Forelimb muscle (tissue), 1 donor: ENCODE results near the gene TTLL4. TPM values are rescaled to one million over a fixed set of nuclear protein-coding genes. Genes with fewer than 3 reads are reported as not detected.
"Not testable (repeated sequence)": the region's sequence is repeated elsewhere in the genome, so short reads cannot be mapped to it uniquely, and the experiment has no call there.

ENCODE experiments used
- DNase-seq: peaks from one replicate; pipeline ENCODE4 v3.0.0-alpha.2; 2013; ENCODE audit warnings: low read depth
- polyA plus RNA-seq: library from polyadenylated mRNA; unstranded; fragments of 120-200 nt; gene quantifications from one replicate; pipeline ENCODE4 v1.2.1, GENCODE V29; 2013; ENCODE audit not compliant: insufficient read length

TTLL4 gene, protein sequence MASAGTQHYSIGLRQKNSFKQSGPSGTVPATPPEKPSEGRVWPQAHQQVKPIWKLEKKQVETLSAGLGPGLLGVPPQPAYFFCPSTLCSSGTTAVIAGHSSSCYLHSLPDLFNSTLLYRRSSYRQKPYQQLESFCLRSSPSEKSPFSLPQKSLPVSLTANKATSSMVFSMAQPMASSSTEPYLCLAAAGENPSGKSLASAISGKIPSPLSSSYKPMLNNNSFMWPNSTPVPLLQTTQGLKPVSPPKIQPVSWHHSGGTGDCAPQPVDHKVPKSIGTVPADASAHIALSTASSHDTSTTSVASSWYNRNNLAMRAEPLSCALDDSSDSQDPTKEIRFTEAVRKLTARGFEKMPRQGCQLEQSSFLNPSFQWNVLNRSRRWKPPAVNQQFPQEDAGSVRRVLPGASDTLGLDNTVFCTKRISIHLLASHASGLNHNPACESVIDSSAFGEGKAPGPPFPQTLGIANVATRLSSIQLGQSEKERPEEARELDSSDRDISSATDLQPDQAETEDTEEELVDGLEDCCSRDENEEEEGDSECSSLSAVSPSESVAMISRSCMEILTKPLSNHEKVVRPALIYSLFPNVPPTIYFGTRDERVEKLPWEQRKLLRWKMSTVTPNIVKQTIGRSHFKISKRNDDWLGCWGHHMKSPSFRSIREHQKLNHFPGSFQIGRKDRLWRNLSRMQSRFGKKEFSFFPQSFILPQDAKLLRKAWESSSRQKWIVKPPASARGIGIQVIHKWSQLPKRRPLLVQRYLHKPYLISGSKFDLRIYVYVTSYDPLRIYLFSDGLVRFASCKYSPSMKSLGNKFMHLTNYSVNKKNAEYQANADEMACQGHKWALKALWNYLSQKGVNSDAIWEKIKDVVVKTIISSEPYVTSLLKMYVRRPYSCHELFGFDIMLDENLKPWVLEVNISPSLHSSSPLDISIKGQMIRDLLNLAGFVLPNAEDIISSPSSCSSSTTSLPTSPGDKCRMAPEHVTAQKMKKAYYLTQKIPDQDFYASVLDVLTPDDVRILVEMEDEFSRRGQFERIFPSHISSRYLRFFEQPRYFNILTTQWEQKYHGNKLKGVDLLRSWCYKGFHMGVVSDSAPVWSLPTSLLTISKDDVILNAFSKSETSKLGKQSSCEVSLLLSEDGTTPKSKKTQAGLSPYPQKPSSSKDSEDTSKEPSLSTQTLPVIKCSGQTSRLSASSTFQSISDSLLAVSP
- polyA plus RNA-seq, result 26.5 TPM

GRCh38 chr2:218710687-218711549 lies at the start of gene TTLL4:
Gene TTLL4 (plus strand): TSS chr2:218710835. CDS start chr2:218737677, 26,842 bp downstream.
- peak; percentile 85 for DNase-seq

DNA sequence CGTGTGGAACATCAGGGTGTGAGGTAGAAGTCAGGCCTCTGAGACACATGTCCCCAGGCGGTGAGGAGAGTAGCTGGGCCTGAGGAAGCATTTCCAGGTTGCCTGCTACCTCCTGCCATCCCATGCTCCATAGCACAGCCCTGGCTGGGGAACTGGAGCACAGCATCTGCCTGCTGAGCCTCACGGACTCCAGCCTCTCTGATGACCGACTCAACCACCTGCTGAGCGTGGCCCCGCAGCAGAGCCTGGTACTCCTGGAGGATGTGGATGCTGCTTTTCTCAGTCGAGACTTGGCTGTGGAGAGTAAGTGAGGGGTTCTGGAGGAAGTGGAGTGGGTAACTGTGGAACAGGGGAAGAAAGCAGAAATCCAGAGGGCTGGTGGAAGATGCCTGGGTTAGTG lies 48.3 kb upstream of the TTLL4 start:
- no peak for DNase-seq

GRCh38 chr2:218662827-218663226 lies 47.8 kb upstream of the TTLL4 start:
- DNase-seq, result no peak

- no peak for DNase-seq
Observed at GRCh38 chr2:218663901-218664300, 46.7 kb upstream of the TTLL4 start.

DNA sequence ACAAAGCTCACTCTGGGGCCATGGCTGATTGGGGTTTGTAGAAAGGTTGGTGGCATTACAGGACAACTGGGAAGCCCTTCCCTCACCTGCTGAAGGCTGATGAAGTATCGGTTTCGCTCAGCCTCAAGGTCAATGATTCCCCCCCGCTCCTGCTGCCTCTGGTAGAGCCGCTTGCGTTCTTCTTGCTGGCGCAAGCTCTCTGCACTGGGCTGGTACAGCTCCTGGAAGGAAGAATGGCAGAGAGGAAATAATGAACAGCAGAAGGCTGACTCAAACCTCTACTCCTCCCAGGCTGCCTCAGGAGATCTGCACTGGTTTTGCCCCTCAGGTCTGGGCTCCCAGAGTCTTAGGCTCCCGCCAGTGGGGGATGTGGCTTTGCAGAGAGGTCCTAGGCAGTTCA lies 46.0 kb upstream of the TTLL4 start:
- no peak for DNase-seq

DNA sequence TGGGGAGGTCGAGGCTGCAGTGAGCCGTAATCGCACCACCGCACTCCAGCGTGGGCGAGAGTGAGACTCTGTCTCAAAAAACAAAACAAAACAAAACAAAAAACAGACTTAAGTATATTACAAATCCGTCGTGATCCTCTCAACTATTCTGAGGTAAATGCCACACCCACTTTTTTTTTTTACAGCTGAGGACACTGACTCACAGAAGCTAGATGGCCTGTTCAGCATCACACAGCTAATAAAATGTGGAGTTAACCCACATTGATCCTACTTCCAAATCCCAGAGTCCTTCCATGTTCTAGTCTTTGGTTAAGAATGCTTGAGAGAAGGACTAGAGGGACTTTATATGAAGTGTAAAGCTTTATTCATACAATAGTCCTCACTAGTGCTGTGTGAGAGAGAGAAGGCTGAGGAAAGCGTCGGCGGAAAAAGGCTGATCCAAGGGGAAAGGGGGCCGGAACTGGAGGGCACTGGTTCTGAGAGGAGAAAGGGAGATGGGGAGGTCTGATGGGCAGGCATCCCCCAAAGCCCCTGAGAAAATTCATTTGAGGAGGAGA lies 39.5 kb upstream of the TTLL4 start:
- no peak for DNase-seq

GRCh38 chr2:218671654-218672566 lies 38.7 kb upstream of the TTLL4 start, which contains the start of the genes RNF25 and STK36:
Gene RNF25 (minus strand): TSS chr2:218672002. CDS start chr2:218671970, 32 bp downstream.
Gene STK36 (plus strand): TSS chr2:218672086. CDS start chr2:218672830, 744 bp downstream.
- DNase-seq, result peak; percentile 63

DNA sequence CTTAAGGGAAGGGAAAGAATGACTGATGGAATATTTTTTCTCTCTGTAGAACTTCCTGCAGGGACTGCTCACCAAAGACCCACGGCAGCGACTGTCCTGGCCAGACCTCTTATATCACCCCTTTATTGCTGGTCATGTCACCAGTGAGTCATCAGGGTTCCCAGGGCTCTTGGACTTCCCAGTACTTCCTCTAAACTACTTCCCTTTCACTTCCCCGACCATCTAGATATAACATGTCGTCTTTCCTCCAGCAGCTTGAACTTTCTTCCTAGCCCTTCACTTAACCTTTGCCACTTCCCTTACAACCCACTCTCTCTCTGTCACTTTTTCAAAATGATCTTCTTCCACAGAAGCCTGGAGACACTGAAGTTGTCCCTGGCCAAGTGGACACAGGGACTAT lies 31.5 kb upstream of the TTLL4 start:
- no peak for DNase-seq

DNA sequence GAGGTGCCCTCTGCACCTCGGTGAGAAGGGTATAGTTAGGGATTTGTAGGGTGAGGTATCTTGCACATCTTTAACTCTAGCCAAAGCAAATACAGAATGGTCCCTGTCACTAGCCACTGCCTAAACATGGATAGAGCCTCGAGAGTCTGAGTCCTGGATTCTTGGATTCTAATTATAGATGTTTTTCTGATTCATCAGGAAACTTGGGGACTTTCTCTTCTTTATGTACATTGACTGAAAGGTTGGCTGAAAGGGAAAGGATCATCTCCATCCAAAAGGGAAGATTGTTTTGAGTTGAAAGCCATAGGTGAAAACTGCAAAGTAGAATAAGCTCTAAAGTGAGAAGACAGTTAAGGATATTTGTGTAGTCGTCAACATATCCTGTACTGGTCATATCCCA lies 30.6 kb upstream of the TTLL4 start:
- DNase-seq, result no peak

DNA sequence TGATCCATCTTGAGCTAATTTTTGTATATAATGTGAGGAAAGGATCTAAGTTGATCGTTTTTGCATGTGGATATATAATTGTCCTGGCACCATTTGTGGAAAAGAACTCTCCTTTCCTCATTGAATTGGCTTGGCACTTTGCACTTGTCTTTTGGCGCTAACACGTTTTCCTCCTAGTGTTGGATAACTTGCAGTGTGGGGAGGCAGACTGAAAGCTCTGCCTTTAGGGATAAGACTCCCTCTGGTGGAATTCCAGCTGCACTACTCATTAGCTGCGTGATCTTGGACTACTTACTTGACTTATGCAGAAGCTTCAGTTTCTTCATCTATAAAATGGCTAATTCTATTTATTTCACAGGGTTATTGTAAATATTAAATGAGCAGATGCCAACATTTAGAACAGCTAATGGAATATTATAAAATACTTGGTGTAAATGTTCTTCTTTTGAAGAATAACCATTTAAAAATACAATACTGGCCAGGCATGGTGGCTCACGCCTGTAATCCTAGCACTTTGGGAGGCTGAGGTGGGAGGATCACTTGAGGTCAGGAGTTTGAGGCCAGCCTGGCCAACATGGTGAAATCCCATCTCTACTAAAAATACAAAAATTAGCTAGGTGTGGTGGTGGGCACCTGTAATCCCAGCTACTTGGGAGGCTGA lies 23.1 kb upstream of the TTLL4 start:
- not testable (repeated sequence) for DNase-seq

DNA sequence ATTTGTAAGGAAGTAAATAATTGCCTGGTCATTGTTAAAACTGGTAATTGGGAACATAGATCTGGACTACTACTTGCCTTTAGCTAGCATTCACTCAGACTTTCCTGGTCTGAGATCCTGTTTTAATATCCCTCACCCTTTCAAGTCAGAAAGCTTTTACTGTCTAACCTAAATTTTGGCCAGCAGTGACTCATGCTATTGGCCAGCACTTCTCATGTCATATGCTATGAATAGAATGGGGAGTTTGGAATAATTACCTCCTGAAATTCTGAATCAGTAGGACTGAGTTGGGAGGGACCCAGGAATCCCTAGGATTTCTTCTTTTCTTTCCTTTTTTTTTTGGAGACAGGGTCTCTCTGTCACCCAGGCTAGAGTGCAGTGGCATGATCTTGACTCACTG lies 19.4 kb upstream of the TTLL4 start:
- DNase-seq, result no peak

DNA sequence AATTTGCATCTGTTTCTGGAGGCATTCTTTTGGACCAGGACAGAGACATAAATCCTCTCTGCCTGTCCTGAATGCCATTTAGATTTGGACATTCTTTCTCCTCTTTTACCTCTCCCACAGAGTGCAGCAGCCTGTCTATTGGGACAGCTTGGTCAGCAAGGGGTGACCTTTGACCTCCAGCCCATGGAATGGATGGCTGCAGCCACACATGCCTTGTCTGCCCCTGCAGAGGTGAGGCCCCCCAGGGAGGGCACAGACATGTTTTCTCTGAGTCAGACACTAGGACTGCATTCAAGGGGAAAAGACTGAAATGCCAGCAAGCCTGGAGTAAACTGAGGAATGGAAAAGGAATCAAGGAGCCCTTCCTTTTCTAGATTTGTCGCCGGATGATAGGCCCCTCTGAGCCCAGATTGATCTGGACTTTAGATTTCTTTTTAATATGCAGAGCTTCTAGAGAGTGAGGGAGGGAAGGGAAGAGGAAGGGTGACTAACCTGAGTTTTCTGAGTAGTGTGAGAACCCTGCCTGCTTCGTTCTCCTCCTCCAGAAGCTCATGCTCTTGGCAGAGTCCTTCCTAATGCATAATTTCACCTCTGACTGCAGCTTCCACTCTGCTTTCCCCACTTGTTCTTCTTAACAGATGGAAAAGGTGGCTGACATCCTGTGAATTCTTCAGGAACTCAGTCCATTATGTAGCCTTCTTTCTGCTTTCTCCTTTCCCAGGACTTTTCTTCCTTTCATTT lies 16.1 kb upstream of the TTLL4 start:
- DNase-seq, result no peak

DNA sequence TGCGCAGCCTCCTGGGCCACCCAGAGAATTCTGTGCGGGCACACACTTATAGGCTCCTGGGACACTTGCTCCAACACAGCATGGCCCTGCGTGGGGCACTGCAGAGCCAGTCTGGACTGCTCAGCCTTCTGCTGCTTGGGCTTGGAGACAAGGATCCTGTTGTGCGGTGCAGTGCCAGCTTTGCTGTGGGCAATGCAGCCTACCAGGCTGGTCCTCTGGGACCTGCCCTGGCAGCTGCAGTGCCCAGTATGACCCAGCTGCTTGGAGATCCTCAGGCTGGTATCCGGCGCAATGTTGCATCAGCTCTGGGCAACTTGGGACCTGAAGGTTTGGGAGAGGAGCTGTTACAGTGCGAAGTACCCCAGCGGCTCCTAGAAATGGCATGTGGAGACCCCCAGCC lies 11.8 kb upstream of the TTLL4 start:
- no peak for DNase-seq

GRCh38 chr2:218701806-218702205 lies 8.8 kb upstream of the TTLL4 start:
- no peak for DNase-seq

- DNase-seq, result no peak
Observed at GRCh38 chr2:218703341-218703740, 7.3 kb upstream of the TTLL4 start.

DNA sequence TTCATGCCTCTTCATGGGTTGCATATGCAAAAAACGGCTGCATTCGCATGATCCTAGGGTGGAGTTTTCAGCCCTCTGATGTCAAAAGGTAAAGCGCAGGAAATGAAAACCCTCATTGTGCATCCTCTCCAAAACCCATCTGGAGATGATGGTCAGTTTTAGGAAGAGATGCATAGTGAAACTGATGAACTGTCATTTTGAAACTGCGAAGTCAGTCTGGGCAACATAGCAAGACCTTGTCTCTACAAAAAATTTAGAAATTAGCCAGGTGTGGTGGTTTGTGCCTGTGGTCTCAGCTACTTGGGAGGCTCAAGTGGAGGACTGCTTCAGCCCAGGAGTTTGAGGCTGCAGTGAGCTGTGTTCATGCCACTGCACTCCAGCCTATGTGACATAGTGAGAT lies 2.5 kb upstream of the TTLL4 start:
- no peak for DNase-seq

DNA sequence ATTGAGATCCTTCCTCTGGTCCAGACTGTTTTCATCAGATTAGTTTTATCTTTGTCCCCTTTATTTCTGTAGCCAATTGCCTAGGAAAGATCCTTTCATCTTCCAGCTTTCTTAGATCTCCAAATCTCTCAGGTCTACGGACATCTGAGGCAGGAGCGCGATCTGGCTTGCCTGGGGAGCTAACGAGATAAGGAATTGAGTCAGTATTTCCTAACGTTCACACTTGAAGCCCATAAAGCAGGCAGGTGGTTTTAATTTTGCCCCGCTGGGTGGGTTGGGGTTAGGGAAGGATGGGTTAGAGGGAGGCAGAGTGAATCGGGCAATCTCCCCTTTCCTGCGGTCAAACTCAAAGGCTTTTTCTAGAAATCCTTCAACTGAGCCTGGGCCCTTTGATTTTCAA lies 727 bp upstream of the TTLL4 start:
- no peak for DNase-seq

DNA sequence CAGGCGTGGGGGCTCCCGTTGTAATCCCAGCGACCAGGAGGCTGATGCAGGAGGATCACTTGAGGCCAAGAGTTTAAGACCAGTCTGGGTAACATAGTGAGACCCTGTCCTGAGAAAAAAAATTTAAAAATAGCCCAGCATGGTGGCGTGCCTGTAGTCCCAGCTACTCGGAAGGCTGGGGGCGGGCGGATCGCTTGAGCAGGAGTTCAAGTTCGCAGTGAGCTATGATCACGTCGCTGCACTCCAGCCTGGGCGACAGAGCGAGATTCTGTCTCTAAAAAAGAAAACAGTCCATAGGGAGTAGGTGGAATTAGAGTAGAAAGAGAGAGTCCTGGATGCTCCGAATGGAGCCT lies 325 bp upstream of the TTLL4 start:
- no peak for DNase-seq
